Measurements from ENCODE around the gene DDX41.

DDX41 gene

DNA sequence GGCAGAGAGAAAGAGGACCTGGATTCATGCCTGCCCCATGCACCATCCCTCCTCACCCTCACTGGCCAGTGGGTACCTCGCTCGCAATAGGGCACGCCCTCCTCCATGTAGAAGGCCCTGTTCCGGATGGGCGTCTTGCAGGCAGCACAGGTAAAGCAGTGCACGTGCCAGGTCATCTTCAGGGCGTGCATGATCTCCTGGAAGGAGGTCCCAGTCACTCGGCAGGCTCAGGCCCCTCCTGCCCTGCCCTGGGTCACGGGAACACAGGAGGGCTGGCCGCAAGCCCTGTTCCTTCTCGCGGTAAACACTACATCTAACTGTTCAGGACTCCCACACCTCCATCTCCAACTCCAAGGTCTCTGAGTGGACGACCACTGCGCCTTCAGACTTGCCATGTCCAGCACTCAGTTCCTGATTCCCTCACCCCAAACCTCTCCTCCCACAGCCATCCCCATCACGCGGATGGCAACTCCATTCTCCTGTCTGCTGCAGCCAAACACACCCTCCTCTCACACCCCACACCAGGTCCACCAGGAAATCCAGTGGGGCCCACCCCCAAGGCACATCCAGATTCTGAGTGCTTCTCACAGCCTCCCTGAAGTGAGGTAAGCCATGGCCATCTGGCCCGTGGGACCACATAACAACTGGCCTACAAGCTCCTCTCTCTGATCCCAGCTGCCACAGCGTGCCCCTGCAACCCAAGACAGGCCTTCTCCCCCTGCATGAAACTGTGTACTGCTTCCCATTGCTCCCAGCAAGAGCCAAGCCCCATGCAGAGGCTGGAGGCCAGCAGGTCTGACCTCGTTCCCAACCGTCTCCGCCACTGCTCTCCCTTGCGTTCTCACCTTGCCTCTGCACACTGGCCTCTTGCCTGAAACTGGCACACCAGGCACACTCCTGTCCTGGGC is 32.5 kb downstream of the DDX41 start:
- no peak overlapping the region for H3K4me3 ChIP-seq
- no peak for DNase-seq (ENCODE audit: low spot score)
- peak overlapping the region; percentile 20 to 74 for H3K27ac ChIP-seq
- TF ChIP-seq, protein P1, sequence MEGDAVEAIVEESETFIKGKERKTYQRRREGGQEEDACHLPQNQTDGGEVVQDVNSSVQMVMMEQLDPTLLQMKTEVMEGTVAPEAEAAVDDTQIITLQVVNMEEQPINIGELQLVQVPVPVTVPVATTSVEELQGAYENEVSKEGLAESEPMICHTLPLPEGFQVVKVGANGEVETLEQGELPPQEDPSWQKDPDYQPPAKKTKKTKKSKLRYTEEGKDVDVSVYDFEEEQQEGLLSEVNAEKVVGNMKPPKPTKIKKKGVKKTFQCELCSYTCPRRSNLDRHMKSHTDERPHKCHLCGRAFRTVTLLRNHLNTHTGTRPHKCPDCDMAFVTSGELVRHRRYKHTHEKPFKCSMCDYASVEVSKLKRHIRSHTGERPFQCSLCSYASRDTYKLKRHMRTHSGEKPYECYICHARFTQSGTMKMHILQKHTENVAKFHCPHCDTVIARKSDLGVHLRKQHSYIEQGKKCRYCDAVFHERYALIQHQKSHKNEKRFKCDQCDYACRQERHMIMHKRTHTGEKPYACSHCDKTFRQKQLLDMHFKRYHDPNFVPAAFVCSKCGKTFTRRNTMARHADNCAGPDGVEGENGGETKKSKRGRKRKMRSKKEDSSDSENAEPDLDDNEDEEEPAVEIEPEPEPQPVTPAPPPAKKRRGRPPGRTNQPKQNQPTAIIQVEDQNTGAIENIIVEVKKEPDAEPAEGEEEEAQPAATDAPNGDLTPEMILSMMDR (IDR thresholded peaks at IDR 0.05), result no peak

DNA sequence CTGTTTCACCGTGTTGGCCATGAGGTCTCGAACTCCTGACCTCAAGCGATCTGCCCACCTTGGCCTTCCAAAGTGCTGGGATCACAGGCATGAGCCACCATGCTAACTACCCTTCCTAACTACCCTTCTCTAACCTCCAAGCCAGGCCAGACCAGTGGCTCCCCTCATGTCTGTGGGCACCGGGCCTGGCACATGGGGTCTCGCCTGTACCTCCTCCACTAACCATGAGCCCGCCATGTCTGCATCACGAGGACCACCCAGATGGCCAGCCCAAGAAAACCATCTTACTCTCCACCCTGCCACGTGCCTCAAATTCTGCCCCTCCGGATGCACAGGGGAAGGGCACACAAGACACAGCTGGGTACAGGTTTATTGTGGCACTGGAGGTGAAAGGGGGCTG is 33.7 kb downstream of the DDX41 start:
- Histone ChIP-seq H3K4me3 (no peak overlapping the region), H3K27ac (peak overlapping the region; percentile 20 to 74)
- TF ChIP-seq, protein P1 (IDR thresholded peaks at IDR 0.05), result no peak
- no peak for DNase-seq (ENCODE audit: low spot score)

GRCh38 chr5:177482359-177482795 is 34.4 kb downstream of the DDX41 start:
- no peak overlapping the region for H3K4me3 ChIP-seq
- DNase-seq (ENCODE audit: low spot score), result no peak
- H3K27ac ChIP-seq, result peak overlapping the region in 1 of 2 donors; percentile 26
- TF ChIP-seq, protein P1 (IDR thresholded peaks at IDR 0.05), result no peak

- no peak overlapping the region for H3K4me3 ChIP-seq
- DNase-seq (ENCODE audit: low spot score), result no peak
- TF ChIP-seq, protein P1 (IDR thresholded peaks at IDR 0.05), result no peak
- H3K27ac ChIP-seq, result peak overlapping the region; percentile 58 to 97
These were observed 37.0 kb downstream of the DDX41 start for GRCh38 chr5:177479774-177480173.

GRCh38 chr5:177478711-177479646 is 37.8 kb downstream of the DDX41 start:
- peak; percentile 95 for DNase-seq (ENCODE audit: low spot score)
- Histone ChIP-seq H3K4me3 (peak overlapping the region; percentile 43), H3K27ac (peak overlapping the region; percentile 58 to 97)
- TF ChIP-seq, protein P1 (IDR thresholded peaks at IDR 0.05), result no peak

DNA sequence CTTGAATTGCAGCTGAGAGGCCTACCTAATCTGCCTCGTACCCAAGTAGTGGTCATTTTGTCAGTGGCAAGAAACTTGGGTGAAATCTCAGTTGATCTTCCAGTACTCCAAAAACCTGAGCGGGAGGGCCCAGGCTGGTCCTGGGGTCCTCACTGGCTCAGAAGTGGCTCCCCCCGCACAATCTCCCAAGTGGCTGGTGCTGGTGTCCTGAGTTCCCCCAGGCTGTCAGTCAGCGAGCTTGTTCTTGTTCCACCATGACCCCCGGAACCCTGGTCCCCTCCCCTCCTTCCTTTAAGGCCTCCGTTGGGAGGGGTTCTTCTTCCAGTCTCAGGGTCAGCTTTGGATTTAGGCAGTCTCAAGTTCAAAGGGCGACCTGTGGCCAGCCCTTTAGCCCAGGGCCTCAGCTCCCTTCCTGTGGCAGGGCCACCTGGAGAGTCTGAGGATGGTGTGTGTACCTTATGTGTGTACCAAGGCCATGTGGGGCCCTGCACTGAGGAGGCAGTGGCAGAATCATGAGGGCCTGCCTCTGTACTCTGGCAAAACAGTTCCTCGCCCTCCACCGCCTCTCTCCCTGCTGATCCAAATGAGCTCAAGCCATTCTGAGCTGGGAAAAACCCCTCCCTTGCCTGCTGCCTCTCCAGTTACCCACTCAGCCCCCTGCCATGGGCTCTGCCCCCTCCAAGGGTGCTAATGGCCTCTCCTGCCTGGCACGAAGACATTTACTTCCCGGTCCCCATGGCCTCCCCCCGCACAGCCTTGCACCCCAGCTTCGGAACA is 38.9 kb downstream of the DDX41 start:
- DNase-seq (ENCODE audit: low spot score), result no peak
- peak overlapping the region; percentile 12 to 97 for H3K27ac ChIP-seq
- no peak overlapping the region for H3K4me3 ChIP-seq
- TF ChIP-seq, protein P1 (IDR thresholded peaks at IDR 0.05), result no peak

All from coronary artery (tissue), 2 donors.